ENCODE results near the gene GP1BB.

Gene GP1BB

DNA sequence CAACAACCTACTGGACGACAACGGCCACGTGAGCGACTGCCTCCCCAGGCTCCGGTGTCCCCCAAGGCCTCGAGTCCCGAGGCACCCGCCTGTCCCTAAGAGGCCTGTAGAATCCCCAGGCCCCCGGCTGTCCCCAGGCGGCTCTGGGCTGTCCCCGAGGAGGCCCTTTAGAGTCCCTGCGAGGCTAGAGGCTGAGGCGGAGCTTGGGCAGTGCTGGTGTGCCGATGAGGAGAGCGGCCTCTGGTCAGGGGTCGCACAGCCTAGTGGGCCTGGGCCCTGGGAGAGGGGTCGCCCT, 40.9 kb downstream of the GP1BB start:
- DNase-seq (ENCODE audit: insufficient read length, low spot score) (no peak), FAIRE-seq (no peak)
- TF ChIP-seq, protein P1, sequence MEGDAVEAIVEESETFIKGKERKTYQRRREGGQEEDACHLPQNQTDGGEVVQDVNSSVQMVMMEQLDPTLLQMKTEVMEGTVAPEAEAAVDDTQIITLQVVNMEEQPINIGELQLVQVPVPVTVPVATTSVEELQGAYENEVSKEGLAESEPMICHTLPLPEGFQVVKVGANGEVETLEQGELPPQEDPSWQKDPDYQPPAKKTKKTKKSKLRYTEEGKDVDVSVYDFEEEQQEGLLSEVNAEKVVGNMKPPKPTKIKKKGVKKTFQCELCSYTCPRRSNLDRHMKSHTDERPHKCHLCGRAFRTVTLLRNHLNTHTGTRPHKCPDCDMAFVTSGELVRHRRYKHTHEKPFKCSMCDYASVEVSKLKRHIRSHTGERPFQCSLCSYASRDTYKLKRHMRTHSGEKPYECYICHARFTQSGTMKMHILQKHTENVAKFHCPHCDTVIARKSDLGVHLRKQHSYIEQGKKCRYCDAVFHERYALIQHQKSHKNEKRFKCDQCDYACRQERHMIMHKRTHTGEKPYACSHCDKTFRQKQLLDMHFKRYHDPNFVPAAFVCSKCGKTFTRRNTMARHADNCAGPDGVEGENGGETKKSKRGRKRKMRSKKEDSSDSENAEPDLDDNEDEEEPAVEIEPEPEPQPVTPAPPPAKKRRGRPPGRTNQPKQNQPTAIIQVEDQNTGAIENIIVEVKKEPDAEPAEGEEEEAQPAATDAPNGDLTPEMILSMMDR (IDR thresholded peaks at IDR 0.05; ENCODE audit: insufficient read depth, missing control alignments): no peak

GRCh38 chr22:19764636-19765476, 41.5 kb downstream of the GP1BB start:
- TF ChIP-seq, protein P1 (IDR thresholded peaks at IDR 0.05; ENCODE audit: insufficient read depth, missing control alignments): no peak
- FAIRE-seq (no peak), DNase-seq (ENCODE audit: insufficient read length, low spot score) (no peak)

- DNase-seq (ENCODE audit: insufficient read length, low spot score) (no peak), FAIRE-seq (no peak)
- TF ChIP-seq, protein P1 (IDR thresholded peaks at IDR 0.05; ENCODE audit: insufficient read depth, missing control alignments): no peak
Observed at GRCh38 chr22:19765477-19766239, 42.3 kb downstream of the GP1BB start.

DNA sequence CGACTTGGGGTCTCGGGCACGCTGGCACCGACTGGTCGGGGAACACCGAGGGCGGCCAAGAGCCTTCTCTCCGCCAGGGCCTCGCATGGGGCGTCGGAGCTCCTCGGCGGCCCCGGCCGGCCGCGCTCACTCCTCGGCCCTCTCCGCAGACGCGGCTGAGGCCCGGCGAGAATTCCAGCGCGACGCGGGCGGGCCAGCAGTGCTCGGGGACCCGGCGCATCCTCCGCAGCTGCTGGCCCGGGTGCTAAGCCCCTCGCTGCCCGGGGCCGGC, 42.8 kb downstream of the GP1BB start:
- TF ChIP-seq, protein P1 (IDR thresholded peaks at IDR 0.05; ENCODE audit: insufficient read depth, missing control alignments): no peak
- FAIRE-seq (no peak), DNase-seq (ENCODE audit: insufficient read length, low spot score) (no peak)

DNA sequence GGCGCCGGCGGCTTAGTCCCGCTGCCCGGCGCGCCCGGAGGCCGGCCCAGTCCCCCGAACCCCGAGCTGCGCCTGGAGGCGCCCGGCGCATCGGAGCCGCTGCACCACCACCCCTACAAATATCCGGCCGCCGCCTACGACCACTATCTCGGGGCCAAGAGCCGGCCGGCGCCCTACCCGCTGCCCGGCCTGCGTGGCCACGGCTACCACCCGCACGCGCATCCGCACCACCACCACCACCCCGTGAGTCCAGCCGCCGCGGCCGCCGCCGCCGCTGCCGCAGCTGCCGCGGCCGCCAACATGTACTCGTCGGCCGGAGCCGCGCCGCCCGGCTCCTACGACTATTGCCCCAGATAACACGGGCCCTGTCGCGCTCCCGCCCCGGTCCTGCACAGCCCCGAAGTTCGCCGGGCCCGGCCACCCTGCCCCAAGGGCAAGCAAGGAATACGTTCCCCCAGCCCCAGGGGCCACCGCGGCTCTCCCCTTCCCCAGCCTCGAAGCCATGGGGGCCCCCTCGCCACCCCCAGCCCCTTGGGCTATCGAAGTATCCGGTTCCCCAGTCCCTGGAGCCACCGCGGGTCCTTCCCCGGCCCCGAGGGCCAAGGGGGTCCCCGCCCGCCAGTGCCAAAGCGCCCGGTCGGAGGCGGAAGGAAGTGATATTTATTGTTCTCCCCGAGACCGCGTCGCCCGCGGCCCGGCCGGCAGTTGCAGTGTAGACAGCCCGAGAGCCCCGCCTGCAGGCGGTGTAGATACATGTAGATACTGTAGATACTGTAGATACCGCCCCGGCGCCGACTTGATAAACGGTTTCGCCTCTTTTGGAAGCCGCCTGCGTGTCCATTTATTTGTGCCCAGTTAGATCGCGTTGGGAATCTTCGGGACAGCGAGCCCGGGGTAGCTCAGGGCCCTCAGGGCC, 43.4 kb downstream of the GP1BB start:
- DNase-seq (ENCODE audit: insufficient read length, low spot score) (no peak), FAIRE-seq (no peak)
- TF ChIP-seq, protein P1 (IDR thresholded peaks at IDR 0.05; ENCODE audit: insufficient read depth, missing control alignments): no peak

DNA sequence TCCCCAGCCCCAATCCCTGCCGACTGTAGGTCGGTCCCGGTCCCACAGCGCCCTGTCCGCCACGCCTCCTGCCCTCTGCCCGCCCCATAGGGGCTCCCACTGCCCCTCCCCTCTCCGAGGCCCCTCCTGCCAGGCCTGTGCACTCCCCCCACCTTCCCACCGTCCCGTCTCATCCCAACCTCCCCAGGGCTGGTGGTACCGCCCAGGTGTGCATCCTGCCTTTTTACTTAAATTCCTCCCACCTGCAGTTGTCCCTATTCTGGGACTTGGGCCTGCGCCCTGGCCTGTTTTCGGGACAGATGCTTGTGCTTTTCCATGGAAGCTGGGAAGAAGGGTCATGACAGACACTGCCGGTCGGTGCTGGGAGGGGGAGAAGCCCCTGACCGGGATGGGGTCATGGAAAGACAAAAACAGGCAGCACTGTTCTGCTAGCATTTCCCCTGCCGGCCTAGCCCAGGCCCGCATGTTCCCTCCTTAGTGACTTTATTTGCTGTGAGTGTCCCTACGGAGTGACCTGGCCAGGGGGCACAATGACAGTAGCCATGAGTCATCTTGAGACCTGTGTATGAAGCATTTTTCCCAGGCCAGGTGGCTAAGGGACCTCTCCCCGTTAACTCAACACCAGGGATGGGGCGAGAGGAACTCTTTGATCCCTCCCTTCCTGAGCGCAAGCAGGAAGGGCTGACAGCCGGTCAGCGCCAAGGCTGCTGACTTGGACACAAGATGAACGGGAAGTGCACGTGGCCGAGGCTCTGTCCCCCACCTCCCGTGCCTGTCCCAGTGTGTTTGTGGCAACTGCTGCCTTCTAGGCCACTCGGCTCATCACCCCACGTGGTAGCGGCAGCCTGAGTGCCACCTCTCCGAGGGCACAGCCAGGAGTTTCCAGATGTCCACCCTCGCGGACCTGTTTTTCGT, 44.3 kb downstream of the GP1BB start:
- DNase-seq (ENCODE audit: insufficient read length, low spot score): no peak
- TF ChIP-seq, protein P1 (IDR thresholded peaks at IDR 0.05; ENCODE audit: insufficient read depth, missing control alignments): no peak
- no peak for FAIRE-seq

Data from D721Med (cell line).